Smooth muscle cell (in vitro differentiated cells): ENCODE data around the gene TMPRSS7. TPM values are rescaled to one million over a fixed set of nuclear protein-coding genes. Genes with fewer than 3 reads are reported as not detected.

ENCODE experiments used
- DNase-seq: peaks from one replicate; lab custom pipeline; 2025; ENCODE audit not compliant: unreplicated experiment; lab: John Stamatoyannopoulos, UW
- H2AFZ ChIP-seq: fragments of 200-600 bp; sonication (generic); 2 replicates; pipeline ENCODE4 v1.6.0; 2016; ENCODE audit warnings: antibody characterized with exemption, low read depth, mild to moderate bottlenecking
- H3F3A ChIP-seq: fragments of 200-600 bp; sonication (generic); 2 replicates; pipeline ENCODE4 v1.6.0; 2017; ENCODE audit warnings: antibody characterized with exemption, low read depth
- H3K27ac ChIP-seq: fragments of 200-600 bp; sonication (generic); 2 replicates; pipeline ENCODE4 v1.5.1; 2016; ENCODE audit warnings: low read depth, mild to moderate bottlenecking
- H3K27me3 ChIP-seq: fragments of 200-600 bp; sonication (generic); 2 replicates; pipeline ENCODE4 v1.6.1; 2016; ENCODE audit warnings: low read depth, mild to moderate bottlenecking
- H3K36me3 ChIP-seq: fragments of 200-600 bp; sonication (generic); 2 replicates; pipeline ENCODE4 v1.5.1; 2016; ENCODE audit warnings: low read depth
- H3K4me1 ChIP-seq: fragments of 200-600 bp; sonication (generic); 2 replicates; pipeline ENCODE4 v1.5.1; 2016; ENCODE audit warnings: low read depth
- H3K4me2 ChIP-seq: fragments of 200-600 bp; sonication (generic); 2 replicates; pipeline ENCODE4 v1.6.0; 2016; ENCODE audit warnings: mild to moderate bottlenecking
- H3K4me3 ChIP-seq: fragments of 200-600 bp; sonication (generic); 2 replicates; pipeline ENCODE4 v1.5.1; 2016; ENCODE audit warnings: mild to moderate bottlenecking
- H3K79me2 ChIP-seq: fragments of 200-600 bp; sonication (generic); 2 replicates; pipeline ENCODE4 v1.6.0; 2016; ENCODE audit warnings: low read depth, mild to moderate bottlenecking
- H3K9ac ChIP-seq: fragments of 200-600 bp; sonication (generic); 2 replicates; pipeline ENCODE4 v1.6.0; 2016; ENCODE audit warnings: low read depth
- H3K9me3 ChIP-seq: fragments of 200-600 bp; sonication (generic); replicated peaks from 2 replicates; pipeline ENCODE4 v1.5.1; 2016; ENCODE audit warnings: low read depth
- H4K20me1 ChIP-seq: fragments of 200-600 bp; sonication (generic); 2 replicates; pipeline ENCODE4 v1.6.0; 2016; ENCODE audit warnings: low read depth
- CTCF ChIP-seq: fragments of 200-600 bp; sonication (generic); IDR thresholded peaks from 2 replicates; pipeline ENCODE4 v1.5.1; 2017; ENCODE audit warnings: borderline replicate concordance, mild to moderate bottlenecking, antibody characterized with exemption; ENCODE audit not compliant: insufficient read depth, poor library complexity, severe bottlenecking
- WGBS: methylation state at CpG from one replicate; pipeline ENCODE4 v1.1.7; 2016; ENCODE audit warnings: low lambda C conversion rate; 5-methylcytosine and 5-hydroxymethylcytosine counted together
- polyA plus RNA-seq: library from polyadenylated mRNA; unstranded; fragments of >200 nt; fragmentation: Nextera tagmentation; extraction: Ambion mirVana; gene quantifications from 2 replicates; pipeline ENCODE4 v1.2.1, GENCODE V29; 2016
- total RNA-seq: library from RNA; depleted of rRNA; stranded (reverse); fragments of >200 nt; gene quantifications from 2 replicates; pipeline ENCODE4 v1.2.3, GENCODE V29; 2014

TMPRSS7 gene
- total and polyA plus RNA-seq, 2 experiments from 2014 or later, result not detected

GRCh38 chr3:111993038-111993437 lies 41.5 kb upstream of the TMPRSS7 start:
- DNase-seq, result no peak
- Histone ChIP-seq H3K27me3 (peaks cover under 1% of the 10 kb centered on the region), H3K4me2 (no peak overlapping the region), H4K20me1 (peaks cover 20% of the 10 kb centered on the region), H3K79me2 (peaks cover 7% of the 10 kb centered on the region), H3K27ac (no peak overlapping the region), H3K4me1 (peaks cover 16% of the 10 kb centered on the region), H3K36me3 (peaks cover 9% of the 10 kb centered on the region), H3K9me3 (no peaks in the 10 kb centered on the region), H2AFZ (no peak overlapping the region), H3F3A (peaks cover 10% of the 10 kb centered on the region), H3K9ac (no peak overlapping the region), H3K4me3 (no peak overlapping the region)
- 93% methylated on average over 2 of the region's 2 CpGs for WGBS
- TF ChIP-seq CTCF, result no peak

GRCh38 chr3:111998636-111999483 lies 35.7 kb upstream of the TMPRSS7 start, which contains the start of gene TAGLN3:
TAGLN3 (plus strand) TSS chr3:111998922; CDS start chr3:111999423, 501 bp downstream.
- Histone ChIP-seq H4K20me1 (no peaks in the 10 kb centered on the region), H3K79me2 (no peaks in the 10 kb centered on the region), H3K9me3 (no peaks in the 10 kb centered on the region), H3K27ac (no peak within 1 kb of the TSS), H3K4me2 (peak within 1 kb of the TSS; percentile 92), H3K9ac (no peak within 1 kb of the TSS), H2AFZ (peak within 1 kb of the TSS; percentile 79), H3K27me3 (peaks cover 15% of the 10 kb centered on the region), H3K4me3 (peak within 1 kb of the TSS; percentile 55), H3F3A (no peaks in the 10 kb centered on the region), H3K4me1 (peaks cover 17% of the 10 kb centered on the region), H3K36me3 (no peaks in the 10 kb centered on the region)
- no peak for DNase-seq
- TF ChIP-seq CTCF, result no peak
- WGBS, result 4% methylated on average over 30 of the region's 30 CpGs

GRCh38 chr3:111999484-112000324 lies 34.8 kb upstream of the TMPRSS7 start:
- TF ChIP-seq CTCF, result no peak
- H3K27me3 ChIP-seq, result peaks cover 15% of the 10 kb centered on the region
- H3K36me3 ChIP-seq, result no peaks in the 10 kb centered on the region
- H3K4me3 ChIP-seq, result peak overlapping the region; percentile 55
- H3F3A ChIP-seq, result no peaks in the 10 kb centered on the region
- no peaks in the 10 kb centered on the region for H3K79me2 ChIP-seq
- no peaks in the 10 kb centered on the region for H3K9me3 ChIP-seq
- no peak for DNase-seq
- H3K27ac ChIP-seq, result no peak overlapping the region
- H3K4me1 ChIP-seq, result peaks cover 17% of the 10 kb centered on the region
- WGBS, result 25% methylated on average over 19 of the region's 19 CpGs
- no peaks in the 10 kb centered on the region for H4K20me1 ChIP-seq
- no peak overlapping the region for H3K9ac ChIP-seq
- H2AFZ ChIP-seq, result peak overlapping the region; percentile 79
- H3K4me2 ChIP-seq, result peak overlapping the region; percentile 92
